AG09319 (cell line): ENCODE data around the gene SLC10A7.

ENCODE experiments used
- DNase-seq: peaks from one replicate; pipeline ENCODE4 v3.0.0-alpha.2; 2010; ENCODE audit warnings: low read depth; ENCODE audit errors: extremely low read depth
- TF ChIP-seq, protein P1 (sequence below): IDR thresholded peaks from 2 replicates; pipeline ENCODE4 v1.5.1; 2011; ENCODE audit warnings: low read depth, mild to moderate bottlenecking, inconsistent platforms, low read length, moderate library complexity

SLC10A7 gene

GRCh38 chr4:146256328-146256727, 265.4 kb downstream of the SLC10A7 start:
- TF ChIP-seq, protein P1, sequence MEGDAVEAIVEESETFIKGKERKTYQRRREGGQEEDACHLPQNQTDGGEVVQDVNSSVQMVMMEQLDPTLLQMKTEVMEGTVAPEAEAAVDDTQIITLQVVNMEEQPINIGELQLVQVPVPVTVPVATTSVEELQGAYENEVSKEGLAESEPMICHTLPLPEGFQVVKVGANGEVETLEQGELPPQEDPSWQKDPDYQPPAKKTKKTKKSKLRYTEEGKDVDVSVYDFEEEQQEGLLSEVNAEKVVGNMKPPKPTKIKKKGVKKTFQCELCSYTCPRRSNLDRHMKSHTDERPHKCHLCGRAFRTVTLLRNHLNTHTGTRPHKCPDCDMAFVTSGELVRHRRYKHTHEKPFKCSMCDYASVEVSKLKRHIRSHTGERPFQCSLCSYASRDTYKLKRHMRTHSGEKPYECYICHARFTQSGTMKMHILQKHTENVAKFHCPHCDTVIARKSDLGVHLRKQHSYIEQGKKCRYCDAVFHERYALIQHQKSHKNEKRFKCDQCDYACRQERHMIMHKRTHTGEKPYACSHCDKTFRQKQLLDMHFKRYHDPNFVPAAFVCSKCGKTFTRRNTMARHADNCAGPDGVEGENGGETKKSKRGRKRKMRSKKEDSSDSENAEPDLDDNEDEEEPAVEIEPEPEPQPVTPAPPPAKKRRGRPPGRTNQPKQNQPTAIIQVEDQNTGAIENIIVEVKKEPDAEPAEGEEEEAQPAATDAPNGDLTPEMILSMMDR, result no peak
- DNase-seq, result no peak

DNA sequence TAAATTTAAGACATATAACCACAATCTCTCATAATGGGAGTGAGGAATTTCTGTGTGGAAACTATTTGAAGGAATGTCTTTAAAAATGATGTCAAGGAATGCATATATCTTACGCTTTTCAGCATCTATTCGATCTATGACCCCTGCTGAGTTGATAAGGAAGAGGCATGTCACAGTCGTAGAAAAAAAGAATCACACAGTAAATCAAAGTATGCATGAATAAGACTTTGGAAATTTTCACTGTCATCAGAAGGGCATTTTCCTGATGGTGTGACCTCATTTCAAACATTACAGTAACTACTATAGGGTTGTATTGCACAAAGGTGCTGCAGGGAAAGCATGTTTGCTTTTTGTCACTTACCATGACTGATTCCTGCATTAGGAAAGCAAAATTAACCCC, 265.9 kb downstream of the SLC10A7 start:
- DNase-seq, result no peak

GRCh38 chr4:146255463-146255862, 266.3 kb downstream of the SLC10A7 start:
- no peak for DNase-seq

More for the DNA sequence above, 265.9 kb downstream of the SLC10A7 start:
- TF ChIP-seq, protein P1, result no peak

GRCh38 chr4:146252969-146253611, 268.6 kb downstream of the SLC10A7 start:
- no peak for DNase-seq
- TF ChIP-seq, protein P1, result no peak

More at GRCh38 chr4:146255463-146255862, 266.3 kb downstream of the SLC10A7 start:
- TF ChIP-seq, protein P1, result no peak

DNA sequence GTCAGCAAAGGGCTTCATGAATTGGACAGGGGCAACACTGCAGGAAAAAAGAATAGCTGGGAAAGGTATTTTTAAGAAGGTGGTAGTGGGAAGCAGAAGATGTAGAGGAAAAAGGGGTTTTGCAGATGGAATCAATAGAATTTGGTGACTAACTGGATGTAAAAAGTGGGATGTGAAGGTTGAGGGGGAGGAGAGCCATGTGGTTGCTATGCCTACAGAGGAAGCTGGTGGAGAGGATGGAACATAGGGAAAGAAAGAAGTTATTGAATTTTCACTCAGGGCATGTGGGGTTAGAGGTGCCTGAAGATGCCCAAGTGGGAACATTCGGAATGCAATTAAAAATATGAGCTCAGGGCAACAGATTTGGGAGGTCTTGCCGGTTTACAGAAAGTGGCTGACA, 274.4 kb downstream of the SLC10A7 start:
- no peak for DNase-seq
- TF ChIP-seq, protein P1, result no peak

GRCh38 chr4:146246381-146246780, 275.4 kb downstream of the SLC10A7 start:
- no peak for DNase-seq
- TF ChIP-seq, protein P1, result no peak

DNA sequence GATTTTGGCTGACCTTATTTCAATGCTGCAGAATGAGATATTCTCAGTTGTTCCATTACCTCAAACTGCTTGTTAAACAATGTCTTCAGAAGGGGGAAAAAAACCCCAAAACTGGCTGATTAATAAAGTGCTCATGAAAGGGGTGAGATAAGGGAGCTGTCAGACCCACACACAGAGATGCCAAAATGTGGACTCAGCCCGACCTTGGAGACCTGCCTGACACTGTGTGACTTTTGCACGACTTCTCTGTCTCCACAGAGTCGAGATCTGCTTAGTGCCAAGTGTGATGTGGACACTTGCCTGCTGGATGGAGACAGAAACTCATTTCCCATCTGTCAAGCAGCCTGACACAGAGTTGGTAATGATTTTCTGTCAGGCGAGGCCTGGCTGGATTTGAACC, 275.9 kb downstream of the SLC10A7 start:
- DNase-seq, result no peak
- TF ChIP-seq, protein P1, result no peak
